H1 (cell line): ENCODE data around the gene ZNF526. TPM values are rescaled to one million over a fixed set of nuclear protein-coding genes. Genes with fewer than 3 reads are reported as not detected.

Source experiments
- ATF2 ChIP-seq: IDR thresholded peaks from 2 replicates; pipeline ENCODE4 v1.6.1; 2012; ENCODE audit warnings: low read length, inconsistent platforms
- ATF3 ChIP-seq: IDR thresholded peaks from 2 replicates; pipeline ENCODE4 v1.6.1; 2011; ENCODE audit warnings: low read depth, mild to moderate bottlenecking, low read length; ENCODE audit not compliant: insufficient read depth
- BACH1 ChIP-seq: IDR thresholded peaks from 2 replicates; pipeline ENCODE4 v1.6.1; 2012; ENCODE audit warnings: low read length, improper control_type of control experiment
- BCL11A ChIP-seq, 2 experiments: IDR thresholded peaks; one replicate each; pipeline ENCODE4 v1.6.1; 2011; ENCODE audit warnings: low read depth in 2 of 2, low read length in 2 of 2, mild to moderate bottlenecking in 2 of 2
- CREB1 ChIP-seq: IDR thresholded peaks from 2 replicates; pipeline ENCODE4 v1.6.1; 2012; ENCODE audit warnings: inconsistent platforms
- EZH2 ChIP-seq: fragments of 200-600 bp; sonication (generic); IDR thresholded peaks from 2 replicates; pipeline ENCODE4 v1.7.1; 2012; ENCODE audit warnings: low read depth, mild to moderate bottlenecking, moderate library complexity, low read length, inconsistent platforms; ENCODE audit not compliant: severe bottlenecking
- HDAC2 ChIP-seq, 2 experiments: fragments of 300-600 bp in 1 of 2; sonication (generic) in 1 of 2; IDR thresholded peaks; 2 replicates each; pipeline ENCODE4 v1.6.1; 2011 to 2012; ENCODE audit warnings: low read depth in 2 of 2, low read length in 2 of 2, mild to moderate bottlenecking in 2 of 2, moderate library complexity in 2 of 2, borderline replicate concordance in 1 of 2, inconsistent platforms in 1 of 2
- KDM4A ChIP-seq: IDR thresholded peaks from one replicate; pipeline ENCODE4 v1.7.1; 2012; ENCODE audit warnings: low read depth, mild to moderate bottlenecking, moderate library complexity, low read length, inconsistent platforms; ENCODE audit not compliant: severe bottlenecking
- NRF1 ChIP-seq: IDR thresholded peaks from 2 replicates; pipeline ENCODE4 v1.6.1; 2011; ENCODE audit warnings: mild to moderate bottlenecking, low read depth, low read length, improper control_type of control experiment
- POLR2A ChIP-seq, 2 experiments: IDR thresholded peaks; 1 replicate in 1 of 2; 2 replicates in 1 of 2; pipeline ENCODE4 v1.6.1; 2011; ENCODE audit warnings: low read depth in 2 of 2, low read length in 2 of 2, mild to moderate bottlenecking in 2 of 2; ENCODE audit errors: control extremely low read depth in 1 of 2
- POU5F1 ChIP-seq: IDR thresholded peaks from 2 replicates; pipeline ENCODE4 v1.6.1; 2011; ENCODE audit warnings: low read depth, mild to moderate bottlenecking, low read length, moderate library complexity
- RAD21 ChIP-seq, 2 experiments: IDR thresholded peaks in 1 of 2; conservative IDR thresholded peaks in 1 of 2; 2 replicates each; pipeline ENCODE4 v1.6.1; 2011; ENCODE audit warnings: low read depth in 2 of 2, low read length in 2 of 2, improper control_type of control experiment in 1 of 2, inconsistent platforms in 1 of 2, mild to moderate bottlenecking in 1 of 2, moderate library complexity in 1 of 2
- RNF2 ChIP-seq: fragments of 200-900, 300-1000 bp; sonication (generic); IDR thresholded peaks from 2 replicates; pipeline ENCODE4 v1.7.1; 2016; ENCODE audit warnings: borderline replicate concordance, low read depth, mild to moderate bottlenecking, antibody characterized with exemption, low read length; ENCODE audit not compliant: poor library complexity, severe bottlenecking; ENCODE audit errors: missing control alignments
- SIX5 ChIP-seq: IDR thresholded peaks from 2 replicates; pipeline ENCODE4 v1.6.1; 2011; ENCODE audit warnings: mild to moderate bottlenecking, low read depth, low read length
- SP2 ChIP-seq: IDR thresholded peaks from 2 replicates; pipeline ENCODE4 v1.6.1; 2012; ENCODE audit warnings: mild to moderate bottlenecking, low read length, inconsistent platforms
- TAF1 ChIP-seq: IDR thresholded peaks from 2 replicates; pipeline ENCODE4 v1.6.1; 2011; ENCODE audit warnings: mild to moderate bottlenecking, low read depth, low read length
- TEAD4 ChIP-seq: IDR thresholded peaks from 2 replicates; pipeline ENCODE4 v1.6.1; 2012; ENCODE audit warnings: low read depth, low read length, inconsistent platforms, mixed read lengths
- USF2 ChIP-seq: IDR thresholded peaks from 2 replicates; pipeline ENCODE4 v1.6.1; 2011; ENCODE audit warnings: low read length, improper control_type of control experiment
- YY1 ChIP-seq: IDR thresholded peaks from 2 replicates; pipeline ENCODE4 v1.6.1; 2011; ENCODE audit warnings: low read depth, mild to moderate bottlenecking, low read length
- polyA plus RNA-seq, 7 experiments: library from polyadenylated mRNA; depleted of rRNA in 3 of 7; stranded (reverse) in 5 of 7; unstranded in 2 of 7; fragments of >200 nt in 5 of 7; fragments of 200-250 nt in 2 of 7; gene quantifications; 1 replicate in 5 of 7; 2 replicates in 1 of 7; 4 replicates in 1 of 7; pipeline versions ENCODE4 v1.2.1 to v1.2.3, GENCODE V29; 2011 to 2013; ENCODE audit warnings: missing spikeins in 2 of 7, mixed read lengths in 2 of 7
- total RNA-seq: library from RNA; stranded (reverse); fragmentation: NEBNext Ultra II Directional; extraction: Animal tissue kit (Norgen Biotek cat#: 25700); gene quantifications from 2 replicates; pipeline ENCODE4 v1.2.1, GENCODE V29; 2021

ZNF526 gene
- total and polyA plus RNA-seq, 2 of the 8 experiments (the other 6 are each of a cell fraction or from before 2014, with no cell fraction given): 8.4 to 14.1 TPM

- no peak for TF ChIP-seq EZH2
- TF ChIP-seq TAF1: no peak
- no peak for TF ChIP-seq POU5F1
- TF ChIP-seq TEAD4: peak; percentile 66; the same call in 1 of the 2 replicates
- 0 out of 2 replicates have a peak, but pooled peaks have one; percentile 53 for TF ChIP-seq ATF2
- no peak for TF ChIP-seq RNF2
- TF ChIP-seq HDAC2 (IDR thresholded peaks at IDR 0.05; ENCODE audit: borderline replicate concordance in 1 of 2, low read depth in 2 of 2, low read length in 2 of 2): no peak
- peak; percentile 84 for TF ChIP-seq USF2
- no peak for TF ChIP-seq NRF1
- TF ChIP-seq SP2: no peak
- no peak for TF ChIP-seq KDM4A
- no peak for TF ChIP-seq POLR2A (IDR thresholded peaks at IDR 0.05; ENCODE audit: control extremely low read depth in 1 of 2, low read depth in 2 of 2, low read length in 2 of 2)
- TF ChIP-seq BCL11A (IDR thresholded peaks at IDR 0.05; ENCODE audit: low read depth in 2 of 2, low read length in 2 of 2): no peak
- peak; percentile 24; the same call in 1 of the 2 replicates for TF ChIP-seq BACH1
- peak; percentile 79 for TF ChIP-seq YY1
- TF ChIP-seq RAD21 (IDR thresholded peaks at IDR 0.05 in 1 of 2, conservative IDR thresholded peaks at IDR 0.05 in 1 of 2; ENCODE audit: low read depth in 2 of 2, low read length in 2 of 2): peak; percentile 20 to 44; a peak in 2 of 4 replicates
- peak; percentile 80 for TF ChIP-seq CREB1
- peak; percentile 92 for TF ChIP-seq ATF3
- peak; percentile 98 for TF ChIP-seq SIX5
These were observed 24.5 kb downstream of the ZNF526 start (continued) for GRCh38 chr19:42244347-42245220.
